CD4-positive, CD25-positive, alpha-beta regulatory T cell (primary cell): ENCODE data around the gene PGAM1. TPM values are rescaled to one million over a fixed set of nuclear protein-coding genes. Genes with fewer than 3 reads are reported as not detected.
"Not testable (repeated sequence)": the region's sequence is repeated elsewhere in the genome, so short reads cannot be mapped to it uniquely, and the experiment has no call there.

Experiments
- ATAC-seq, 2 donors: fragments of 150-1000 bp; cut with Tn5 transposase; one replicate each; pipeline ENCODE4 v1.10.0; 2021; ENCODE audit warnings: low read depth in 2 of 2, moderate number of reproducible peaks in 2 of 2, moderate library complexity in 1 of 2
- DNase-seq, 3 donors: peaks; one replicate each; pipeline versions ENCODE4 v3.0.0 to v3.0.0-alpha.2; 2012 to 2022; ENCODE audit warnings: mixed read lengths in 1 of 3
- H3K27ac ChIP-seq: one replicate; pipeline ENCODE4 v1.7.0; 2013; ENCODE audit warnings: mild to moderate bottlenecking, low read length; ENCODE audit not compliant: insufficient read depth, poor library complexity, severe bottlenecking
- H3K27me3 ChIP-seq: one replicate; pipeline ENCODE4 v1.7.0; 2013; ENCODE audit warnings: low read length; ENCODE audit not compliant: control insufficient read depth, insufficient read depth
- H3K36me3 ChIP-seq: one replicate; pipeline ENCODE4 v1.7.0; 2013; ENCODE audit warnings: mild to moderate bottlenecking, low read length, moderate library complexity; ENCODE audit not compliant: control insufficient read depth, insufficient read depth
- H3K4me1 ChIP-seq: 2 replicates; pipeline ENCODE4 v1.7.0; 2013; ENCODE audit warnings: mild to moderate bottlenecking, low read length; ENCODE audit not compliant: insufficient read depth, control insufficient read depth, poor library complexity, severe bottlenecking
- H3K4me3 ChIP-seq: one replicate; pipeline ENCODE4 v1.7.0; 2013; ENCODE audit warnings: low read depth, mild to moderate bottlenecking, low read length, moderate library complexity
- H3K9me3 ChIP-seq, 2 experiments: 1 replicate in 1 of 2; 2 replicates in 1 of 2; pipeline ENCODE4 v1.7.0; 2013; ENCODE audit warnings: low read length in 2 of 2, mild to moderate bottlenecking in 1 of 2, moderate library complexity in 1 of 2; ENCODE audit not compliant: control insufficient read depth in 2 of 2
- H3K27ac Mint-ChIP-seq, 3 donors: one replicate each; pipeline ENCODE4 v1.8.0; 2020 to 2022; ENCODE audit warnings: mild to moderate bottlenecking in 3 of 3, mixed read lengths in 3 of 3, moderate library complexity in 2 of 3
- H3K27me3 Mint-ChIP-seq: one replicate; pipeline ENCODE4 v1.8.0; 2022; ENCODE audit warnings: mild to moderate bottlenecking, mixed read lengths
- H3K36me3 Mint-ChIP-seq: one replicate; pipeline ENCODE4 v1.8.0; 2020; ENCODE audit warnings: mixed read lengths
- H3K4me1 Mint-ChIP-seq, 4 donors: one replicate each; pipeline ENCODE4 v1.8.0; 2020 to 2022; ENCODE audit warnings: mixed read lengths in 4 of 4, mild to moderate bottlenecking in 1 of 4
- H3K4me3 Mint-ChIP-seq, 4 donors: one replicate each; pipeline ENCODE4 v1.8.0; 2020 to 2022; ENCODE audit warnings: mild to moderate bottlenecking in 4 of 4, mixed read lengths in 4 of 4, moderate library complexity in 3 of 4
- H3K9me3 Mint-ChIP-seq, 7 donors: one replicate each; pipeline ENCODE4 v1.8.0; 2020 to 2022; ENCODE audit warnings: mixed read lengths in 7 of 7, mild to moderate bottlenecking in 3 of 7, moderate library complexity in 2 of 7
- polyA plus RNA-seq, 4 donors: library from polyadenylated mRNA; unstranded; fragments of 300-500 nt; fragmentation: Illumina TruSeq; gene quantifications; one replicate each; pipeline ENCODE4 v1.2.3, GENCODE V29; 2021
- total RNA-seq: library from RNA; stranded (reverse); gene quantifications from one replicate; pipeline ENCODE4 v1.2.3, GENCODE V29; 2022

The PGAM1 gene
- total and polyA plus RNA-seq, 5 donors from 2014 or later = 98.8 to 375 (median 271) TPM

DNA sequence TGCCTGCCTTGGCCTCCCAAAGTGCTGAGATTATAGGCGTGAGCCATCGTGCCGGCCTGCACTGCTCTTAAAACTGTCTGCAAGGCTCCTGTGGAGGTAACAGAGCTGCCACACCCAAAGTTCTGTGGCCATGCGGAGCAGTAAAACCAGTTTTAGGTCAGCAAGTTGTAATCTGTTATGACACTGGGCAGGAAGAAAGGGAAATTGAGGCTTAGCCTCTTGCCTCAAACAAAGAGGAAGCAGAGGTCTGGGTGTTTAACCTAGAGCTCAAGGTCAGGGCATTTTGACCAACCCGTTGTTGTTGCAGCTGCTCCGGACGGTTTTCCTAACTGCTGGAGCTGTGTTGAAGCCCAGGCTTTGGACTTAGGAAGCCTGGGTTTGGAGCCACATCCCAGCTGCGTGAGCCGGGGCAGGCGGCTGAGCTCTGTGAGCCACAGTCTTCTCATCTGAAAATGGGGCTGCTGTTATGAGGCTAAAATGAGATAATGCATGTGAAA is 17.4 kb upstream of the PGAM1 start:
- H3K4me1 ChIP-seq = peaks cover 9% of the 10 kb centered on the region
- Mint-ChIP-seq H3K4me1 (peaks cover 9 to 20% (median 14%) of the 10 kb centered on the region in 4 donors), H3K4me3 (no peak overlapping the region), H3K9me3 (no peaks in the 10 kb centered on the region), H3K27me3 (no peaks in the 10 kb centered on the region), H3K36me3 (no peaks in the 10 kb centered on the region), H3K27ac (no peak overlapping the region)
- no peak overlapping the region for H3K4me3 ChIP-seq
- H3K27me3 ChIP-seq = no peaks in the 10 kb centered on the region
- no peak for DNase-seq
- no peak overlapping the region for H3K27ac ChIP-seq
- H3K36me3 ChIP-seq = no peaks in the 10 kb centered on the region
- H3K9me3 ChIP-seq = no peaks in the 10 kb centered on the region
- ATAC-seq = no peak

DNA sequence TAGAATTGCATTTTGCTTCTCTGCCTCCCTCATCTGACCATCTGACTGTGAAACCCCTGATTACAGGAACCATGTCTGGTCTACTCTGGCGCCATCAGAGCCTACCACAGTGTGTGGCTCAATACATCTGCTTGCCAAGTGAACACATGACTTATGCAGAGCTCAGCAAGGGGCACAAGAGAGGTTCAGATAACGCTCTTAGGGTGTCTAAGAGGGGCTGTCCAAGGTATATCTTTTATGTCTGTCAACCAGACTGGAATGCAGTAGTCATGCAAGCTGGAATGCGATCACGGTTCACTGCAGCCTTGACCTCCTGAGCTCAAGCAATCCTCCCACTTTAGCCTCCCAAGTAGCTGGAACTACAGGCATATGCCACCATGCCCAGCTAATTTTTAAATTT is 14.6 kb upstream of the PGAM1 start:
- no peak overlapping the region for H3K4me3 Mint-ChIP-seq
- H3K27me3 Mint-ChIP-seq = no peaks in the 10 kb centered on the region
- ATAC-seq (no peak), DNase-seq (no peak)
- H3K9me3 ChIP-seq = no peaks in the 10 kb centered on the region
- no peaks in the 10 kb centered on the region for H3K36me3 ChIP-seq
- H3K27me3 ChIP-seq = no peaks in the 10 kb centered on the region
- H3K36me3 Mint-ChIP-seq = no peaks in the 10 kb centered on the region
- H3K4me1 Mint-ChIP-seq = peaks cover 14 to 40% (median 27%) of the 10 kb centered on the region in 4 donors
- H3K9me3 Mint-ChIP-seq = no peaks in the 10 kb centered on the region
- no peak overlapping the region for H3K27ac ChIP-seq
- H3K4me1 ChIP-seq = peaks cover 27% of the 10 kb centered on the region
- H3K27ac Mint-ChIP-seq = no peak overlapping the region
- no peak overlapping the region for H3K4me3 ChIP-seq

DNA sequence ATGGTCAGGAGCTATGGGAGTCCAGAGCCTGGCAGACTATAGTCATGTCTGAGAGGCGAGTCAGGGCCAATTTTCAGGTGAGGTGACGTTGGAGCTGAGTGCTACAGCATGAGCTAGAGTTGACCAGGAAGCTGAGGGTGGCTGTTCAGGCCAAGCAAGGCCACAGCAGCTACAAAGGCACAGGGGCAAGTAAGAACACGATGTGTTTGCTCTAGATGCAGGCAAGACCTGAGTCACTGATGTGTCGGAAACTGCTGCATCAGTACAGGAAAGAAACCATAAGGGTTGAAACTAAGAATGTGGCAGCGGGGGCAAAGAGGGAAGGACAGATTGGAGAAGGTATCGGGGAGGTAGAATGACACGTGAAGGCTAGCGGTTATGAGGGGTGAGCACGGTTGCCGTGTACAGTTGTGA is 13.1 kb upstream of the PGAM1 start:
- H3K36me3 Mint-ChIP-seq = no peaks in the 10 kb centered on the region
- no peaks in the 10 kb centered on the region for H3K27me3 ChIP-seq
- peak overlapping the region; percentile 69 to 87 (median 83) for H3K27ac Mint-ChIP-seq
- no peaks in the 10 kb centered on the region for H3K9me3 ChIP-seq
- H3K4me1 ChIP-seq = peaks cover 26% of the 10 kb centered on the region
- peak overlapping the region; percentile 19 to 75 (median 74) for H3K4me3 Mint-ChIP-seq
- ATAC-seq (peak in 1 of 2 donors; percentile 31), DNase-seq (peak in 1 of 3 donors; percentile 59)
- peak overlapping the region; percentile 32 for H3K4me3 ChIP-seq
- no peak overlapping the region for H3K27ac ChIP-seq
- no peaks in the 10 kb centered on the region for H3K9me3 Mint-ChIP-seq
- no peaks in the 10 kb centered on the region for H3K27me3 Mint-ChIP-seq
- no peaks in the 10 kb centered on the region for H3K36me3 ChIP-seq
- H3K4me1 Mint-ChIP-seq = peaks cover 9 to 43% (median 29%) of the 10 kb centered on the region in 4 donors

DNA sequence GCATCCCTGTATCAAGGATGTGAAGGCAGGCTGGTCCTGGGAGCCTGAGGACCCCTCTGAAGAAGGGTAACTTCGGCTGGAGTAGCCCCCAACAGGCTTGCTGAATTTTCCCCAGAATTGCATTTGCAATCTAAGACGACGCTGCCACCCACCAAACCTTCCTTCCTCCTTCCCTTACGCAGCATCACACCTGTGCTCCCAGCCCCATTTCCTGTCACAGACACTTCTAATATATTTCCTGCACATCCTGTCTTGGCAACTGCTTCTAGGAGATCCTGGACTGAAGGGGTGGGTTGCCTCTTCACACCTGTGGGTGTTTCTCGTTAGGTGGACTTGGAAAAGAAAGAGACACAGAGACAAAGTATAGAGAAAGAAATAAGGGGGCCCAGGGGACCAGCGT is 9.4 kb upstream of the PGAM1 start:
- no peak overlapping the region for H3K4me3 ChIP-seq
- H3K27me3 ChIP-seq = no peaks in the 10 kb centered on the region
- H3K27ac ChIP-seq = no peak overlapping the region
- DNase-seq (peak in 1 of 3 donors; percentile 53), ATAC-seq (no peak)
- Mint-ChIP-seq H3K36me3 (no peaks in the 10 kb centered on the region), H3K27me3 (no peaks in the 10 kb centered on the region), H3K4me3 (peak overlapping the region; percentile 5 to 79 (median 26)), H3K9me3 (no peaks in the 10 kb centered on the region), H3K4me1 (peaks cover 24 to 59% (median 43%) of the 10 kb centered on the region in 4 donors), H3K27ac (peak overlapping the region; percentile 84 to 94 (median 88))
- H3K4me1 ChIP-seq = peaks cover 37% of the 10 kb centered on the region
- H3K9me3 ChIP-seq = no peaks in the 10 kb centered on the region
- H3K36me3 ChIP-seq = no peaks in the 10 kb centered on the region

DNA sequence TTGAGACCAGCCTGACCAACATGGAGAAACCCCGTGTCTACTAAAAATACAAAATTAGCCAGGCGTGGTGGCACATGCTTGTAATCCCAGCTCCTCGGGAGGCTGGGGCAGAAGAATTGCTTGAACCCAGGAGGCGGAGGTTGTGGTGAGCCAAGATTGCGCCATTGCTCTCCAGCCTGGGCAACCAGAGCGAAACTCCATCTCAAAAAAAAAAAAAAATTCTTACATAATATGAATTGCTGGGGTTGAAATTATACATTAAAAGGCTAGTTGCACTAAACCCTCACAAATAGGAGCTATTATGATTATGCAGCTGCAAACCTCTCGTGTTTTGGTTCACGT is 2.3 kb upstream of the PGAM1 start:
- H3K27me3 ChIP-seq, H3K27ac ChIP-seq, H3K36me3 ChIP-seq, H3K9me3 Mint-ChIP-seq, H3K27me3 Mint-ChIP-seq, H3K36me3 Mint-ChIP-seq, H3K9me3 ChIP-seq, DNase-seq, H3K4me3 ChIP-seq, ATAC-seq: not testable (repeated sequence)
- peaks cover 13 to 60% (median 31%) of the 10 kb centered on the region in 4 donors for H3K4me1 Mint-ChIP-seq
- peak overlapping the region in 2 of 4 donors; percentile 57 to 77 for H3K4me3 Mint-ChIP-seq
- peak overlapping the region in 2 of 3 donors; percentile 26 to 57 for H3K27ac Mint-ChIP-seq
- H3K4me1 ChIP-seq = peaks cover 41% of the 10 kb centered on the region

DNA sequence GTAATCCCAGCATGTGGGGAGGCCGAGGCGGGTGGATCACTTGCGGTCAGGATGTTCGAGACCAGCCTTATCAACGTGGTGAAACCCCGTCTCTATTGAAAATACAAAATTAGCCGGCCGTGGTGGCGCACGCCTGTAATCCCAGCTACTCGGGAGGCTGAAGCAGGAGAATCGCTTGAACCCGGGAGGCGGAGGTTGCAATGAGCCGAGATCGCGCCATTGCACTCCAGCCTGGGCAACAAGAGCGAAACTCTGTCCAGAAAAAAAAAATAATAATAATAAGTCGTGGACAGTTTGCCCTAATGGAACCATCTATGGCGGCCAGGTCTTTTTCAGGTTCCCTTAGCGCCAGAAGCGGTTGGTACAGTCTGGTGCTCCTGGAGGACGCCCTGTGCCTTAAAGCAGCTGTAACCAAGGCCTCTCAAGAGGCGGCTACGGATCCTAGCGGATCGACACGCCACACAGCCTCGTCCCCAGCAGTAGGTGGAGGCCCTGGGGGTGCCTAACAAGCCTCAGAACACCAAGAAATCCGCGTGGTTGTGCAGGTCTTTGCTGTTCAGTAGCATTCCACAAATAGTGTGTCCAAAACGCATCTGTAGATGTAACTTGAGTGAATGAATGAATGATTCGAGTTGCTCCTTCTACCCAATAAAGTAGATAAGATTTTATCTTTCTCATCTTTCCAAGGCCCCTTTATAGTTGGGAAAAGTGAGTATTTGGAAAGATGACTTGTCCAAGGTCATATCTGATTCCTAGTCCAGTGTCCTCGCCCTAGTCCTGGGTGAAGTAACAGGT is 982 bp downstream of the PGAM1 start:
- peaks cover 16% of the 10 kb centered on the region for H3K36me3 Mint-ChIP-seq
- no peaks in the 10 kb centered on the region for H3K9me3 ChIP-seq
- peak overlapping the region; percentile 90 for H3K27ac ChIP-seq
- H3K9me3 Mint-ChIP-seq = no peaks in the 10 kb centered on the region
- H3K36me3 ChIP-seq = peaks cover 24% of the 10 kb centered on the region
- peak overlapping the region; percentile 92 for H3K4me3 ChIP-seq
- no peak for ATAC-seq
- peaks cover 6 to 60% (median 26%) of the 10 kb centered on the region in 4 donors for H3K4me1 Mint-ChIP-seq
- H3K27me3 Mint-ChIP-seq = peaks cover 5% of the 10 kb centered on the region
- H3K27me3 ChIP-seq = no peaks in the 10 kb centered on the region
- DNase-seq = no peak
- H3K4me3 Mint-ChIP-seq = peak overlapping the region; percentile 93 to 95 (median 94)
- H3K4me1 ChIP-seq = peaks cover 37% of the 10 kb centered on the region
- H3K27ac Mint-ChIP-seq = peak overlapping the region; percentile 43 to 97 (median 93)

DNA sequence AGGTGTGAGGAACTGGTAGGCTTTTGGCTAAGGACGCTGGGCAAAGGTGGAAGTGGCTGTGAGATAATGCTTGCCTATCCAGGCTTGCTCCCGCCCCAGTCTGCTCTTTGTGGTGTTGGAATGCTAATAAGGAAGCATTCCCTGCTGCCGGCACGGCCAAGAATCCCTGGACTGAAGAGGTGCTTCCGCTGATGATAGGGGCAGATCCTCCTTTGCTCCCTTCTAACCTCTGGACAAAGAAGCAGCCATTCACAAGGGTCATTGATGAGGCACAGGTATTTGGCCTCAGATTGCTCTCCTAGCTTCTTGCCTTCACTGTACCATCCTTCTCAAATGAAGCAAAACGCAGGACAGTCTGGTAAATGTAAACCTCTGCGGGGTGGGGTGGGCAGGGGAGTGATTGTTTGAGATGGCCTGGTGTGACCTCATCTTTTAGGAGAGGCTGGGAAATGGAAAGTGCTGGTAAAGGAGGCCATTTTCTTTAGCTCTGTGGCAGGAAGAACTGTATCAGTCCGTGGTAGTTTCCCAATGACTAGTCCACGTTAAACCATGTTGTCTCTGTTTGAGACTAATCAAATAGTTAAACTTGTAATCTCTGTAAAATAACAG is 1.7 kb downstream of the PGAM1 start:
- Histone ChIP-seq H3K4me3 (peak overlapping the region; percentile 92), H3K27me3 (no peaks in the 10 kb centered on the region), H3K4me1 (peaks cover 37% of the 10 kb centered on the region), H3K27ac (peak overlapping the region; percentile 90), H3K9me3 (no peaks in the 10 kb centered on the region), H3K36me3 (peaks cover 27% of the 10 kb centered on the region)
- ATAC-seq = no peak
- Mint-ChIP-seq H3K9me3 (no peaks in the 10 kb centered on the region), H3K4me1 (peaks cover 6 to 60% (median 25%) of the 10 kb centered on the region in 4 donors), H3K27me3 (peaks cover 5% of the 10 kb centered on the region), H3K36me3 (peaks cover 19% of the 10 kb centered on the region), H3K4me3 (peak overlapping the region; percentile 93 to 95 (median 94)), H3K27ac (peak overlapping the region in 2 of 3 donors; percentile 93 to 97)
- no peak for DNase-seq
